Stimulated activated CD4-positive, alpha-beta T cell treated with anti-CD3 and anti-CD28 coated beads, Interleukin-2, amount 100 ng/mL, for 4 hours (primary cell): ENCODE measurements around the gene ADGRL1.
"Not testable (repeated sequence)": the region's sequence is repeated elsewhere in the genome, so short reads cannot be mapped to it uniquely, and the experiment has no call there.

Experiments
- DNase-seq: peaks from one replicate; pipeline ENCODE4 v3.0.0-alpha.2; 2020; ENCODE audit warnings: low read depth

ADGRL1 gene

GRCh38 chr19:14205452-14206287 lies at the start of gene ADGRL1:
Gene ADGRL1 (minus strand): TSS chr19:14206169. CDS start chr19:14183602, 22,567 bp downstream.
- peak; percentile 28 for DNase-seq

- DNase-seq: not testable (repeated sequence)
Measured at GRCh38 chr19:14255316-14255715, 49.3 kb upstream of the ADGRL1 start.

DNA sequence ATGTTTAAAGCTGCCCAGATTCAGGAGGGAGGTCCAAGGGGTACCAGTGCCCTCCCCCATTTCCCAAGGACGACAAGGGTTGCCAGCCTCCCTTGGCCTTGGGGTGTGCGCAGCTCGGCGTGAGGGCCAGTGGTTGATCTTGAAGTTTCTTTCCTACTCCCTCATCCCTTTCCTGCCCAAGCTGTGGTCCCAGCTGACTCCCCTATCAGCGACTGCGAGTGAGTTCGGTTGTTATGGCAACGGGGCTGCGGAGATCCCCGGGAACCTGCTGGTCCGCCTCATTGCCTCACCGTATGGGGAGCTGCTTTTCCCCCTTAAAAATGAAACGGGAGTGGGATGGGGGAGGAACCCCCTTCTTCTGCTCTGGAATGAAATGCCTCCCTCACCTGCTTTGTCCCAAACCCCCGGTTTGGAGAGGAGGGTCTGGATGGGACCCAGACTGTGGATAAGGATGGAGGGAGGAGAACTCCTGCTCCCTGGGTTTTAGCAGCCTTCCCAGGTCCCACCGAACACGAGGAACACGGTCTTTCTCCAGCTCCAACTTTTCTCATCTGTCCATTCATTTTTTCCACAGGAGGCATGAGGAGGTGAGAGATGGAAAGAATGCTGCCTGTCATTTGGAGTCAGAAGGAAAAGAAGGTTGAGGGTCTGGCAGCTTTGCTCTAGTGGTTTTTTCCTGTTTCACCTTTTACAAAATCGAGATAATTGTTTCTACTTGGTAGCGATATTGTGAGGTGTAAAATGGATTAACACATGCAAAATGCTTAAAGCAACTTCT lies 48.0 kb upstream of the ADGRL1 start:
- not testable (repeated sequence) for DNase-seq

- DNase-seq: not testable (repeated sequence)
Measured at GRCh38 chr19:14252136-14252535, 46.2 kb upstream of the ADGRL1 start.

- DNase-seq: no peak
Measured at GRCh38 chr19:14250870-14251269, 44.9 kb upstream of the ADGRL1 start.

DNA sequence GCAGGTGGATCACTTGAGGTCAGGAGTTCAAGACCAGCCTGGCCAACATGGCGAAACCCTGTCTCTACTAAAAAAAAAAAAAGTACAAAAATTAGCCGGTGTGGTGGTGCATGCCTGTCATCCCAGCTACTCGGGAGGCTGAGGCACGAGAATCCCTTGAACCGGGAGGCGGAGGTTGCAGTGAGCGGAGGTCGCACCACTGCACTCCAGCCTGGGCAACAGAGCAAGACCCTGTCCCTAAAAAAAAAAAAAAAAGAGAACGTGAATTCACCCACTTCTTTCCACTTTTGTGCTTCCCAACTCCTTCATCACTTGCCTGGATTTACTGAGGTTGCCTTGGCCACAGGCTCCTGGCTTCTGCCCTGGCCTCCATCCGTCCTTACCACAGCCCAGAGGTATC lies 44.3 kb upstream of the ADGRL1 start:
- DNase-seq: not testable (repeated sequence)

DNA sequence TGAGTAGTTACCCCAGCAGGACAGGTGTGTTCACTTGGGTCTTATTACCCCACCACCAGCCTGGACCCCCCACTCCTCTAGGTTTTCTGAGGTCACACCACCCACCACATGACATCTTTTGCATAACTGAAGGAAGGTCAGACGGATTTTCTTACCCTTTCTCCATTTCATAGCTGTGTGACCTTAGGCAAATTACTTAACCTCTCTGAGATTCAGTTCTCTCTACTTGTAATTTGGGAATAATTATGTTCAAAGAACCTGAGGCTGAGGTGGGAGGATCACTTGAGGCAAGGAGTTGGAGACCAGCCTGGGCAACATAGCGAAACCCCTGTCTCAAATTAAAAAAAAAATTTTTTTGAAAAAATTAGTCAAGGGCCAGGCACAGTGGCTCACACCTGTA lies 43.9 kb upstream of the ADGRL1 start:
- DNase-seq: not testable (repeated sequence)

GRCh38 chr19:14249012-14249754 lies 43.2 kb upstream of the ADGRL1 start:
- DNase-seq: not testable (repeated sequence)

- DNase-seq: peak; percentile 12
Measured at GRCh38 chr19:14248578-14249011, 42.6 kb upstream of the ADGRL1 start.

- DNase-seq: not testable (repeated sequence)
Measured at GRCh38 chr19:14247548-14248471, 41.8 kb upstream of the ADGRL1 start.

- DNase-seq: not testable (repeated sequence)
Measured at GRCh38 chr19:14247205-14247547, 41.2 kb upstream of the ADGRL1 start.

- DNase-seq: not testable (repeated sequence)
Measured at GRCh38 chr19:14244393-14244792, 38.4 kb upstream of the ADGRL1 start.

GRCh38 chr19:14243718-14244117 lies 37.7 kb upstream of the ADGRL1 start:
- not testable (repeated sequence) for DNase-seq

DNA sequence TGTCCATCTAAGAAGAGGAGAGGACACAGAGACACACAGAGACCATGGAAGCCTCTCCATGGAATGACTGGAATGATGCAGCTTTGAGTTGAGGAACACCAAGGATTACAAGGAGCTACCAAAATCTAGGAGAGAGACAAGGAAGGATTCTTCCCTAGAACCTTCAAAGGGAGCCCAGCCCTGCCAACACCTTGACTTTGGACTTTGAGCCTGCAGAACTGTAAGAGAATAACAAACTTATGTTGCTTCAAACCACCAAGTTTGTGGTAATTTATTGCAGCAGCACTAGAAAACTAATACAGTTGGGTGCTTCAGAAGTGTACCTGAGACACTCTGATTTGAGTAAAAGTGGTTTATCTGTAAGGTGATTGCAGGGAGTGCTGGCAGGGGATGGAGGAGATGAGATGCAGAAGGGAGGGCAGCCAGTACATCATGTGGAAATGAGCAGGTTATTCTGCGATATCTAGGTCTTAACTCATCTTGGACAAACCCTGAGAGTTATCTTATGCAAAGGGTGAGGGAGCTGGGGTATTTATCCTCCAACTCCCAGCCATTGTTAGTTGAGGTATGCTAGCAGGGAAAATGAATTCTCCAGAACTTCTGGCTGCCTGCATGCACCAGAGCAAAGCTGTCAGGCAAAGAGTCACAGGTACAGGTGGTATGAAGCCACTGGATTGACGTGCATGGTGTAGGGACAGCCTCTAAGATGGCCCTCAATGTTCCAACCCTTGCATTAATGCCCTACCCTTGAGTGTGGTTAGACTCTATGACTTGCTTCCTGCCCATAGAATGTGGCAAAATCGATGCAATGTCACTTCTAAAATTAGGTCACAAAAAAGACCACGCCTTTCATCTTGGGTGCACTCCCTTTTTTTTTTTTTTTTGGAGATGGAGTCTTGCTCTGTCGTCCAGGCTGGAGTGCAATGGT lies 31.3 kb upstream of the ADGRL1 start:
- DNase-seq: no peak

GRCh38 chr19:14232945-14233344 lies 27.0 kb upstream of the ADGRL1 start:
- DNase-seq: not testable (repeated sequence)

GRCh38 chr19:14228446-14229071 lies 22.6 kb upstream of the ADGRL1 start:
- DNase-seq: not testable (repeated sequence)

DNA sequence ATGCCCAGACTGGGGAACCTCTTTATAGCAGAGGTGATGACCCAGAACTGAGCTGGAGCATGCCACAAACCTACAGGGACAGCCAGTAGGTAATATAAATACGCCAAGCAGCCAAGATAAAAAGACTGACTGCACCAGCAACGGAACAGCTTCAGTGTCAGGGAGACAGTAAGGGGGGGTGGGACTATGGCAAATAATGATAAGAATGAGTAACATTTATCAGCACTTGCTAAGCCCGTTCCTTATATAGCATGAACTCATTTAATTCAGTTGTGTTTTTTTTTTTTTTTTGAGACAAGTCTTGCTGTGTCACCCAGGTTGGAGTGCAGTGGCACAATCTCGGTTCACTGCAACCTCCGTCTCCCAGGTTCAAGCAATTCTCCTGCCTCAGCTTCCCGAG lies 20.5 kb upstream of the ADGRL1 start:
- not testable (repeated sequence) for DNase-seq

- DNase-seq: no peak
Measured at GRCh38 chr19:14222886-14223285, 16.9 kb upstream of the ADGRL1 start.

GRCh38 chr19:14221345-14221744 lies 15.4 kb upstream of the ADGRL1 start:
- peak; percentile 63 for DNase-seq
